IMR-90 (cell line): ENCODE results near the gene CCNI. TPM values are rescaled to one million over a fixed set of nuclear protein-coding genes. Genes with fewer than 3 reads are reported as not detected.

Experiments used
- ATAC-seq: fragments of 200-7000 bp; cut with Tn5 transposase; 2 replicates; pipeline ENCODE4 v1.9.1; 2020; ENCODE audit warnings: low read depth, mild to moderate bottlenecking, moderate library complexity
- Bru-seq: library from RNA; stranded (reverse); fragments of 400-500 nt; gene quantifications from one replicate; lab custom pipeline; 2021; lab: Mats Ljungman, UMichigan
- BruChase-seq, 2 experiments: library from RNA; stranded (reverse); fragments of 400-500 nt; gene quantifications; one replicate each; lab custom pipeline; 2021; lab: Mats Ljungman, UMichigan
- BruUV-seq: library from RNA; stranded (reverse); fragments of 400-500 nt; replicated peaks from 2 replicates; lab custom pipeline; 2021; lab: Mats Ljungman, UMichigan
- CTCF ChIA-PET: fragments of 300-600 bp; formaldehyde crosslinking; extraction: SDS; loops from one replicate; lab custom pipeline; 2021; ENCODE audit warnings: antibody characterized with exemption; lab: Yijun Ruan, JAX
- POLR2A ChIA-PET: fragments of 300-600 bp; sonication (Branson Sonifier 250); formaldehyde crosslinking; loops from one replicate; lab custom pipeline; 2022; ENCODE audit warnings: antibody characterized with exemption; ENCODE audit not compliant: unreplicated experiment; lab: Charles Lee
- DNase-seq: peaks from one replicate; pipeline ENCODE4 v3.0.0; 2013
- H2AFZ ChIP-seq: replicated peaks from 2 replicates; pipeline ENCODE3; 2013; ENCODE audit warnings: low read length, mild to moderate bottlenecking; ENCODE audit not compliant: poor library complexity
- H2AK5ac ChIP-seq: 2 replicates; pipeline ENCODE4 v1.6.1; 2013; ENCODE audit warnings: low read depth, low read length, inconsistent platforms
- H2AK9ac ChIP-seq: replicated peaks from 2 replicates; pipeline ENCODE3; 2013; ENCODE audit warnings: mild to moderate bottlenecking, low read depth, low read length, moderate library complexity; ENCODE audit not compliant: poor library complexity
- H2BK120ac ChIP-seq: 2 replicates; pipeline ENCODE4 v1.6.1; 2013; ENCODE audit warnings: low read depth, low read length, inconsistent platforms
- H2BK15ac ChIP-seq: 3 replicates; pipeline ENCODE4 v1.6.1; 2013; ENCODE audit warnings: low read depth, low read length, inconsistent platforms
- H2BK20ac ChIP-seq: 2 replicates; pipeline ENCODE4 v1.6.1; 2013; ENCODE audit warnings: low read depth, mild to moderate bottlenecking, inconsistent platforms, low read length, moderate library complexity
- H2BK5ac ChIP-seq: 2 replicates; pipeline ENCODE4 v1.6.1; 2013; ENCODE audit warnings: mild to moderate bottlenecking, low read depth, low read length, inconsistent platforms; ENCODE audit not compliant: poor library complexity, severe bottlenecking
- H3K14ac ChIP-seq: replicated peaks from 2 replicates; pipeline ENCODE4 v1.6.1; 2013; ENCODE audit warnings: low read depth, low read length, inconsistent platforms
- H3K18ac ChIP-seq: 2 replicates; pipeline ENCODE4 v1.6.1; 2013; ENCODE audit warnings: low read depth, low read length, control low read depth
- H3K23ac ChIP-seq: 2 replicates; pipeline ENCODE4 v1.6.1; 2013; ENCODE audit warnings: low read depth, low read length, inconsistent platforms
- H3K27ac ChIP-seq: 2 replicates; pipeline ENCODE4 v1.5.1; 2013; ENCODE audit warnings: mild to moderate bottlenecking, control low read depth, low read length; ENCODE audit not compliant: insufficient read depth
- H3K27me3 ChIP-seq: 2 replicates; pipeline ENCODE4 v1.6.1; 2013; ENCODE audit warnings: low read length; ENCODE audit not compliant: control insufficient read depth, insufficient read depth
- H3K36me3 ChIP-seq: 2 replicates; pipeline ENCODE4 v1.6.1; 2013; ENCODE audit warnings: low read length, mixed read lengths; ENCODE audit not compliant: control insufficient read depth, insufficient read depth
- H3K4ac ChIP-seq: 2 replicates; pipeline ENCODE4 v1.6.1; 2013; ENCODE audit warnings: low read depth, low read length, inconsistent platforms
- H3K4me1 ChIP-seq: 2 replicates; pipeline ENCODE4 v1.6.1; 2013; ENCODE audit warnings: low read length, mixed read lengths; ENCODE audit not compliant: control insufficient read depth, insufficient read depth
- H3K4me2 ChIP-seq: 2 replicates; pipeline ENCODE4 v1.6.1; 2013; ENCODE audit warnings: low read depth, mild to moderate bottlenecking, control low read depth, low read length, moderate library complexity
- H3K4me3 ChIP-seq: 2 replicates; pipeline ENCODE4 v1.5.1; 2013; ENCODE audit warnings: low read depth, mild to moderate bottlenecking, control low read depth, low read length, moderate library complexity; ENCODE audit not compliant: insufficient read depth
- H3K56ac ChIP-seq: 2 replicates; pipeline ENCODE4 v1.6.1; 2013; ENCODE audit warnings: low read length, inconsistent platforms; ENCODE audit not compliant: insufficient read depth; ENCODE audit errors: extremely low read depth
- H3K79me1 ChIP-seq, 2 experiments: 2 replicates each; pipeline ENCODE4 v1.6.1; 2013; ENCODE audit warnings: low read length in 2 of 2, inconsistent platforms in 1 of 2, low read depth in 1 of 2
- H3K9ac ChIP-seq: 2 replicates; pipeline ENCODE4 v1.6.1; 2013; ENCODE audit warnings: low read depth, low read length, control low read depth
- H3K9me1 ChIP-seq: 2 replicates; pipeline ENCODE4 v1.6.1; 2013; ENCODE audit warnings: low read length, inconsistent platforms; ENCODE audit not compliant: insufficient read depth
- H3K9me3 ChIP-seq: 2 replicates; pipeline ENCODE4 v1.6.1; 2013; ENCODE audit warnings: low read length; ENCODE audit not compliant: control insufficient read depth, insufficient read depth
- H4K20me1 ChIP-seq: 2 replicates; pipeline ENCODE4 v1.6.1; 2013; ENCODE audit warnings: low read length, inconsistent platforms; ENCODE audit not compliant: insufficient read depth
- H4K5ac ChIP-seq: 2 replicates; pipeline ENCODE4 v1.6.1; 2013; ENCODE audit warnings: mild to moderate bottlenecking, low read depth, low read length, control low read depth
- H4K8ac ChIP-seq, 2 experiments: 2 replicates each; pipeline ENCODE4 v1.6.1; 2013; ENCODE audit warnings: low read depth in 2 of 2, low read length in 2 of 2, control low read depth in 1 of 2, inconsistent platforms in 1 of 2
- H4K91ac ChIP-seq: 2 replicates; pipeline ENCODE4 v1.6.1; 2013; ENCODE audit warnings: low read depth, low read length, inconsistent platforms; ENCODE audit not compliant: insufficient read depth
- BHLHE40 ChIP-seq: fragments of 150-350 bp; IDR thresholded peaks from 2 replicates; pipeline ENCODE4 v1.6.1; 2016; ENCODE audit warnings: mild to moderate bottlenecking, low read depth, low read length
- CEBPB ChIP-seq: IDR thresholded peaks from 2 replicates; pipeline ENCODE4 v1.6.1; 2012; ENCODE audit warnings: low read depth, low read length, improper control_type of control experiment
- CHD1 ChIP-seq: IDR thresholded peaks from 2 replicates; pipeline ENCODE4 v1.6.1; 2012; ENCODE audit warnings: low read depth, low read length, improper control_type of control experiment
- CTCF ChIP-seq: conservative IDR thresholded peaks from 2 replicates; pipeline ENCODE4 v1.5.1; 2012; ENCODE audit warnings: mild to moderate bottlenecking, low read depth, low read length, improper control_type of control experiment
- ELK1 ChIP-seq: fragments of 150-350 bp; IDR thresholded peaks from 2 replicates; pipeline ENCODE4 v1.6.1; 2016; ENCODE audit warnings: low read depth, mild to moderate bottlenecking, low read length, moderate library complexity, borderline replicate concordance
- FOS ChIP-seq: fragments of 150-350 bp; IDR thresholded peaks from 2 replicates; pipeline ENCODE4 v1.6.1; 2016; ENCODE audit warnings: low read depth, low read length
- MAFK ChIP-seq: IDR thresholded peaks from 2 replicates; pipeline ENCODE4 v1.6.1; 2012; ENCODE audit warnings: low read depth, low read length, improper control_type of control experiment
- MAZ ChIP-seq: IDR thresholded peaks from 2 replicates; pipeline ENCODE4 v1.6.1; 2012; ENCODE audit warnings: low read depth, mild to moderate bottlenecking, low read length, improper control_type of control experiment, moderate library complexity, borderline replicate concordance
- MXI1 ChIP-seq: IDR thresholded peaks from 2 replicates; pipeline ENCODE4 v1.6.1; 2012; ENCODE audit warnings: low read depth, mild to moderate bottlenecking, low read length, moderate library complexity, borderline replicate concordance
- POLR2A ChIP-seq: IDR thresholded peaks from 2 replicates; pipeline ENCODE4 v1.6.1; 2012; ENCODE audit warnings: mild to moderate bottlenecking, low read depth, low read length
- RFX5 ChIP-seq: IDR thresholded peaks from 2 replicates; pipeline ENCODE4 v1.8.0; 2012; ENCODE audit warnings: low read depth, mild to moderate bottlenecking, low read length, moderate library complexity
- WGBS, 2 experiments: methylation state at CpG; one replicate each; pipeline versions ENCODE4 v1.1.5 to v1.1.7; 2013; ENCODE audit warnings: missing lambda C conversion rate in 2 of 2; ENCODE audit not compliant: insufficient read length in 1 of 2; ENCODE audit errors: extremely low coverage in 2 of 2; 5-methylcytosine and 5-hydroxymethylcytosine counted together
- dilution Hi-C: fragments of 300-500 bp; cut with HindIII; formaldehyde crosslinking; loops from one replicate; pipeline ENCODE4 v1.14.3; 2018; ENCODE audit warnings: low sequenced_read_pairs; ENCODE audit not compliant: unreplicated experiment
- in situ Hi-C: fragments of 300-500 bp; cut with MboI; formaldehyde crosslinking; loops from 3 replicates; pipeline ENCODE4 v1.14.3; 2019; ENCODE audit warnings: low sequenced_read_pairs, inconsistent platforms, mixed read lengths
- intact Hi-C: fragments of 100-400 bp; cut with micrococcal nuclease; formaldehyde crosslinking; loops from 2 replicates; pipeline ENCODE4 v1.10.0; 2022
- long read RNA-seq: library from polyadenylated mRNA; unstranded; transcript quantifications from one replicate; pipeline ENCODE4 v2.0.0, GENCODE V29; 2021; ENCODE audit not compliant: unreplicated experiment
- polyA plus RNA-seq, 3 experiments: library from polyadenylated mRNA; depleted of rRNA; stranded (reverse); fragments of >200 nt; gene quantifications; 2 replicates each; pipeline ENCODE4 v1.2.3, GENCODE V29; 2012; ENCODE audit warnings: low replicate concordance in 1 of 3
- total RNA-seq: library from RNA; depleted of rRNA; stranded (reverse); fragments of >200 nt; gene quantifications from 2 replicates; pipeline ENCODE4 v1.2.3, GENCODE V29; 2012; rRNA removed

The CCNI gene
- total RNA-seq (98.6 and 100 TPM in 2 replicates), polyA plus RNA-seq (2012; rRNA removed) (66.8 and 70.1 TPM in 2 replicates), Bru-seq, nascent RNA (percentile 95 among the genes with signal in this experiment), BruChase-seq, experiment 1, labeled RNA remaining after a 6-hour chase (percentile 98 among the genes with signal in this experiment), BruChase-seq, experiment 2, labeled RNA remaining after a 2-hour chase (percentile 95 among the genes with signal in this experiment)
- polyA plus RNA-seq (2012; cell fraction: cytosol; rRNA removed) = 30.2 and 39.5 TPM in 2 replicates
- 11.4 and 41.8 TPM in 2 replicates for polyA plus RNA-seq (2012; cell fraction: nucleus; rRNA removed; ENCODE audit: low replicate concordance)
- long read RNA-seq, transcript CCNI-201 (7 exons, 2,772 nt) = major isoform, 177 of 239 reads
- long read RNA-seq, partial matches to known transcripts = 8 of 239 reads
- long read RNA-seq, other reads (novel, unspliced or antisense) = 54 of 239 reads

- peak within 1 kb of the TSS; percentile 100 for H2BK120ac ChIP-seq
- peak within 1 kb of the TSS; percentile 96 for H2BK5ac ChIP-seq
- ChIA-PET POLR2A (interaction anchor here (0.5 to 1.5 kb wide), 4 partner anchors 20 to 127 kb away, joined by 3 to 6 read pairs (median 4); no protein-coding TSS in a partner anchor), CTCF (no interaction called here)
- H3K56ac ChIP-seq = peak within 1 kb of the TSS; percentile 100
- peak within 1 kb of the TSS; percentile 100 for H3K23ac ChIP-seq
- ATAC-seq (peak; percentile 89), DNase-seq (peak; percentile 97)
- H3K9me3 ChIP-seq = no peaks in the 10 kb centered on the region
- no peaks in the 10 kb centered on the region for H3K27me3 ChIP-seq
- H3K9ac ChIP-seq = peak within 1 kb of the TSS; percentile 95
- H3K18ac ChIP-seq = peak within 1 kb of the TSS; percentile 96
- peak within 1 kb of the TSS; percentile 98 for H2BK20ac ChIP-seq
- peak within 1 kb of the TSS; percentile 67 to 100 for H4K8ac ChIP-seq
- BruUV-seq = TSS peak; percentile 64
- H3K4me3 ChIP-seq = peak within 1 kb of the TSS; percentile 58
- in situ Hi-C loops = no loop called here
- H3K27ac ChIP-seq = peak within 1 kb of the TSS; percentile 93
- 0% methylated on average over 17 of the region's 54 CpGs; no CpG with 5 or more reads in 1 of the 2 experiments for WGBS, 2 experiments
- peak within 1 kb of the TSS; percentile 100 for H3K4ac ChIP-seq
- peak within 1 kb of the TSS; percentile 100 for H3K14ac ChIP-seq
- H3K4me1 ChIP-seq = no peaks in the 10 kb centered on the region
- peak within 1 kb of the TSS; percentile 99 for H2BK15ac ChIP-seq
- H2AFZ ChIP-seq = peak within 1 kb of the TSS; percentile 100
- intact Hi-C loops = loop anchor here (2.0 to 10.0 kb wide), 2 partner anchors 81 to 229 kb away; partner anchors contain the start of gene CCNG2
- dilution Hi-C loops = no loop called here
- H2AK9ac ChIP-seq = peak within 1 kb of the TSS; percentile 93
- peaks cover 41% of the 10 kb centered on the region for H4K20me1 ChIP-seq
- peak within 1 kb of the TSS; percentile 84 for H3K4me2 ChIP-seq
- peak within 1 kb of the TSS; percentile 91 for H4K5ac ChIP-seq
- no peaks in the 10 kb centered on the region for H3K36me3 ChIP-seq
- peak within 1 kb of the TSS; percentile 100 for H4K91ac ChIP-seq
- peaks cover 4% of the 10 kb centered on the region; the same call in 1 of the 2 replicates for H3K9me1 ChIP-seq
- H3K79me1 ChIP-seq = peaks cover 6 to 29% of the 10 kb centered on the region in 2 experiments
- H2AK5ac ChIP-seq = peak within 1 kb of the TSS; percentile 76
- TF ChIP-seq RFX5 = no peak
- TF ChIP-seq FOS = 0 out of 2 replicates have a peak, but pooled peaks have one; percentile 22
- 0 out of 2 replicates have a peak, but pooled peaks have one; percentile 11 for TF ChIP-seq BHLHE40
- TF ChIP-seq CHD1 = no peak
- peak; percentile 94 for TF ChIP-seq MAZ
- TF ChIP-seq POLR2A = peak; percentile 97
- no peak for TF ChIP-seq CEBPB
- no peak for TF ChIP-seq MAFK
- no peak for TF ChIP-seq CTCF
- no peak; the same call in 1 of the 2 replicates for TF ChIP-seq MXI1
- no peak for TF ChIP-seq ELK1
These were observed at the start of gene CCNI for GRCh38 chr4:77075869-77076799. CCNI (minus strand) TSS chr4:77075989; CDS start chr4:77066362, 9,627 bp downstream.
